HepG2 (cell line): Measurements from ENCODE around the gene DAZL. TPM values are rescaled to one million over a fixed set of nuclear protein-coding genes. Genes with fewer than 3 reads are reported as not detected.

ENCODE experiments used
- ATAC-seq: fragments of 200-7000 bp; cut with Tn5 transposase; 3 replicates; pipeline ENCODE4 v1.9.1; 2020; ENCODE audit warnings: mild to moderate bottlenecking, moderate library complexity
- BruUV-seq: library from RNA; stranded (reverse); fragments of 400-500 nt; replicated peaks from 2 replicates; lab custom pipeline; 2021; lab: Mats Ljungman, UMichigan
- CTCF ChIA-PET: fragments of 300-600 bp; formaldehyde crosslinking; extraction: SDS; loops from one replicate; lab custom pipeline; 2021; ENCODE audit warnings: low total read pairs, inconsistent platforms, low intra/inter-chr PET ratio; lab: Yijun Ruan, JAX
- POLR2A ChIA-PET: fragments of 350-600 bp; sonication (Branson Sonifier 250); formaldehyde crosslinking; loops from one replicate; lab custom pipeline; 2020; ENCODE audit warnings: antibody characterized with exemption, inconsistent platforms; lab: Yijun Ruan, JAX
- DNase-seq: peaks from one replicate; pipeline ENCODE4 v3.0.0-alpha.2; 2015; ENCODE audit warnings: low spot score
- FAIRE-seq: peaks from 3 replicates; lab custom pipeline; 2011; peaks lifted over from hg19 to GRCh38; lab: Jason Lieb, UNC
- H2AFZ ChIP-seq: one replicate; pipeline ENCODE4 v1.6.1; 2011; ENCODE audit warnings: low read length, inconsistent platforms
- H3K27ac ChIP-seq: fragments of 300-600 bp; 3 replicates; pipeline ENCODE4 v1.8.0; 2011; ENCODE audit warnings: mixed run types, mild to moderate bottlenecking, mixed read lengths, low read length, inconsistent platforms; ENCODE audit not compliant: insufficient read depth; ENCODE audit errors: extremely low read length
- H3K27me3 ChIP-seq, 2 experiments: fragments of 200-600 bp in 1 of 2; 2 replicates in 1 of 2; 3 replicates in 1 of 2; pipeline versions ENCODE4 v1.6.0 to v1.8.0; 2011; ENCODE audit warnings: low read length in 2 of 2, mild to moderate bottlenecking in 2 of 2, moderate library complexity in 2 of 2, inconsistent platforms in 1 of 2; ENCODE audit not compliant: insufficient read depth in 2 of 2, control insufficient read depth in 1 of 2
- H3K36me3 ChIP-seq, 2 experiments: fragments of 200-600 bp in 1 of 2; replicated peaks in 1 of 2; 2 replicates in 1 of 2; 3 replicates in 1 of 2; pipeline versions ENCODE4 v1.5.1 to v1.8.0; 2011; ENCODE audit warnings: low read length in 2 of 2, inconsistent platforms in 1 of 2; ENCODE audit not compliant: insufficient read depth in 2 of 2, control insufficient read depth in 1 of 2
- H3K4me1 ChIP-seq: 2 replicates; pipeline ENCODE4 v1.5.1; 2012; ENCODE audit warnings: low read length, inconsistent platforms; ENCODE audit not compliant: insufficient read depth
- H3K4me2 ChIP-seq: 2 replicates; pipeline ENCODE4 v1.6.0; 2011; ENCODE audit warnings: low read depth, low read length, inconsistent platforms
- H3K4me3 ChIP-seq, 3 experiments: fragments of 200-600 bp in 1 of 3; sonication (generic), shearing (Covaris generic) in 1 of 3; replicated peaks in 1 of 3; 2 replicates each; pipeline ENCODE4 v1.5.1; 2011 to 2016; ENCODE audit warnings: low read length in 3 of 3, inconsistent platforms in 2 of 3, low read depth in 2 of 3, mild to moderate bottlenecking in 2 of 3, control low read depth in 1 of 3, mixed read lengths in 1 of 3; ENCODE audit not compliant: insufficient read depth in 1 of 3
- H3K79me2 ChIP-seq: one replicate; pipeline ENCODE4 v1.6.1; 2011; ENCODE audit warnings: low read length, inconsistent platforms; ENCODE audit not compliant: insufficient read depth
- H3K9ac ChIP-seq: 2 replicates; pipeline ENCODE4 v1.6.0; 2011; ENCODE audit warnings: mild to moderate bottlenecking, low read depth, low read length, inconsistent platforms; ENCODE audit not compliant: insufficient read depth
- H3K9me3 ChIP-seq: 2 replicates; pipeline ENCODE4 v1.5.1; 2012; ENCODE audit warnings: mild to moderate bottlenecking, low read length
- H4K20me1 ChIP-seq: 2 replicates; pipeline ENCODE4 v1.6.0; 2011; ENCODE audit warnings: inconsistent platforms, mild to moderate bottlenecking, low read length, moderate library complexity; ENCODE audit not compliant: insufficient read depth
- AGO1 ChIP-seq: fragments of 200-400 bp; formaldehyde crosslinking; IDR thresholded peaks from 2 replicates; pipeline ENCODE4 v1.6.1; 2017; ENCODE audit warnings: mild to moderate bottlenecking, low read depth, low read length, moderate library complexity; ENCODE audit not compliant: poor library complexity, severe bottlenecking
- ATF7-NPFF ChIP-seq: sonication (generic); formaldehyde crosslinking; IDR thresholded peaks from 2 replicates; pipeline ENCODE4 v1.8.1; 2023; ENCODE audit warnings: mild to moderate bottlenecking, low read depth, missing genetic modification reagents, moderate library complexity
- HDAC6 ChIP-seq: fragments of 200-600 bp; sonication (generic); IDR thresholded peaks from 2 replicates; pipeline ENCODE4 v1.7.0; 2017; ENCODE audit warnings: mild to moderate bottlenecking, antibody characterized with exemption, low read length, low read depth
- HNF4A ChIP-seq: sonication (generic); formaldehyde crosslinking; IDR thresholded peaks from 2 replicates; pipeline ENCODE4 v1.4.0; 2020; ENCODE audit warnings: missing genetic modification reagents
- RARA ChIP-seq: IDR thresholded peaks from 2 replicates; pipeline ENCODE4 v1.6.1; 2016; ENCODE audit warnings: missing genetic modification reagents, missing compliant biosample characterization
- REL ChIP-seq: sonication (generic); formaldehyde crosslinking; conservative IDR thresholded peaks from 2 replicates; pipeline ENCODE4 v1.8.0; 2022; ENCODE audit warnings: mild to moderate bottlenecking, missing genetic modification reagents, moderate library complexity
- RFXANK ChIP-seq: IDR thresholded peaks from 2 replicates; pipeline ENCODE4 v1.6.1; 2016
- SIN3A ChIP-seq: IDR thresholded peaks from 2 replicates; pipeline ENCODE4 v1.6.1; 2011; ENCODE audit warnings: low read depth, mild to moderate bottlenecking, control low read depth, low read length, borderline replicate concordance
- ZHX2 ChIP-seq, 2 experiments: sonication (generic) in 1 of 2; formaldehyde crosslinking in 1 of 2; IDR thresholded peaks; 2 replicates each; pipeline versions ENCODE4 v1.6.1 to v1.9.0; 2014 to 2022; ENCODE audit warnings: antibody characterized with exemption in 1 of 2, borderline replicate concordance in 1 of 2, inconsistent platforms in 1 of 2, low read depth in 1 of 2, missing genetic modification reagents in 1 of 2
- ZNF652 ChIP-seq: IDR thresholded peaks from 2 replicates; pipeline ENCODE4 v1.6.1; 2016; ENCODE audit warnings: low read depth, borderline replicate concordance
- WGBS: methylation state at CpG from one replicate; pipeline ENCODE4 v1.1.6; 2017; ENCODE audit warnings: low lambda C conversion rate; 5-methylcytosine and 5-hydroxymethylcytosine counted together
- in situ Hi-C: cut with HindIII; loops from 2 replicates; pipeline ENCODE4 v1.10.0; 2017; ENCODE audit warnings: low pct_unique_long_range_greater_than_20kb; ENCODE audit not compliant: extremely low pct_ligation_motif_present
- intact Hi-C: fragments of 100-400 bp; cut with micrococcal nuclease; formaldehyde crosslinking; loops from one replicate; pipeline ENCODE4 v1.10.0; 2022; ENCODE audit not compliant: unreplicated experiment
- polyA plus RNA-seq, 8 experiments: library from polyadenylated mRNA; depleted of rRNA in 3 of 8; stranded (reverse) in 7 of 8; unstranded in 1 of 8; fragments of >200 nt; fragmentation: Illumina TruSeq in 4 of 8; extraction: Trizol in 4 of 8; gene quantifications; 2 replicates each; pipeline versions ENCODE4 v1.2.1 to v1.2.3, GENCODE V29; 2011 to 2016; ENCODE audit warnings: low read depth in 4 of 8, missing spikeins in 1 of 8, mixed read lengths in 1 of 8; ENCODE audit not compliant: insufficient read depth in 1 of 8
- total RNA-seq, 5 experiments: library from RNA; depleted of rRNA; stranded (reverse); fragments of >200 nt; fragmentation: Illumina TruSeq; extraction: Trizol; gene quantifications; 2 replicates each; pipeline ENCODE4 v1.2.3, GENCODE V29; 2016; ENCODE audit warnings: low read depth in 1 of 5
- TF ChIP-seq, protein P1 (sequence below): fragments of 450-650 bp; IDR thresholded peaks from 2 replicates; pipeline ENCODE4 v1.6.1; 2017

DAZL gene
- total and polyA plus RNA-seq, 2 of the 13 experiments (the other 11 are each of a cell fraction or from before 2014, with no cell fraction given): not detected

GRCh38 chr3:16568532-16568931 lies 36.7 kb downstream of the DAZL start:
- Histone ChIP-seq H4K20me1 (no peaks in the 10 kb centered on the region), H3K9ac (no peak overlapping the region), H3K79me2 (no peaks in the 10 kb centered on the region), H3K9me3 (no peaks in the 10 kb centered on the region), H2AFZ (no peak overlapping the region), H3K4me3 (no peak overlapping the region), H3K36me3 (no peaks in the 10 kb centered on the region), H3K4me1 (0 out of 2 replicates have a peak, but pooled peaks cover 5% of the 10 kb centered on the region), H3K27me3 (no peaks in the 10 kb centered on the region), H3K27ac (no peak overlapping the region), H3K4me2 (no peak overlapping the region)
- 21% methylated on average over 2 of the region's 2 CpGs for WGBS
- intact Hi-C loops: no loop called here
- TF ChIP-seq AGO1 (no peak), HDAC6 (no peak), SIN3A (no peak), RARA (peak; percentile 83), ZNF652 (peak; percentile 83; the same call in 1 of the 2 replicates), HNF4A (CRISPR knock-in tag) (peak; percentile 29; the same call in 1 of the 2 replicates)
- TF ChIP-seq, protein P1, sequence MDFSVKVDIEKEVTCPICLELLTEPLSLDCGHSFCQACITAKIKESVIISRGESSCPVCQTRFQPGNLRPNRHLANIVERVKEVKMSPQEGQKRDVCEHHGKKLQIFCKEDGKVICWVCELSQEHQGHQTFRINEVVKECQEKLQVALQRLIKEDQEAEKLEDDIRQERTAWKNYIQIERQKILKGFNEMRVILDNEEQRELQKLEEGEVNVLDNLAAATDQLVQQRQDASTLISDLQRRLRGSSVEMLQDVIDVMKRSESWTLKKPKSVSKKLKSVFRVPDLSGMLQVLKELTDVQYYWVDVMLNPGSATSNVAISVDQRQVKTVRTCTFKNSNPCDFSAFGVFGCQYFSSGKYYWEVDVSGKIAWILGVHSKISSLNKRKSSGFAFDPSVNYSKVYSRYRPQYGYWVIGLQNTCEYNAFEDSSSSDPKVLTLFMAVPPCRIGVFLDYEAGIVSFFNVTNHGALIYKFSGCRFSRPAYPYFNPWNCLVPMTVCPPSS: no peak
- DNase-seq (no peak), ATAC-seq (peak; percentile 57; the same call in 1 of the 3 replicates), FAIRE-seq (no peak)
- CTCF ChIA-PET: no interaction called here
- in situ Hi-C loops: no loop called here
- BruUV-seq: no TSS peak
- POLR2A ChIA-PET: no interaction called here

- POLR2A ChIA-PET: no interaction called here
- intact Hi-C loops: no loop called here
- no peak for DNase-seq
- no peak overlapping the region for H3K4me3 ChIP-seq
- BruUV-seq: no TSS peak
- H3K4me2 ChIP-seq: no peak overlapping the region
- H4K20me1 ChIP-seq: no peaks in the 10 kb centered on the region
- 0 out of 2 replicates have a peak, but pooled peaks cover 5% of the 10 kb centered on the region for H3K4me1 ChIP-seq
- no peaks in the 10 kb centered on the region for H3K36me3 ChIP-seq
- no peaks in the 10 kb centered on the region for H3K79me2 ChIP-seq
- no peak overlapping the region for H3K9ac ChIP-seq
- no peaks in the 10 kb centered on the region for H3K27me3 ChIP-seq
- in situ Hi-C loops: no loop called here
- CTCF ChIA-PET: no interaction called here
- H2AFZ ChIP-seq: no peak overlapping the region
- no peak for ATAC-seq
- FAIRE-seq: no peak
- peaks cover 4% of the 10 kb centered on the region; the same call in 1 of the 2 replicates for H3K9me3 ChIP-seq
- WGBS: 2% methylated on average over 2 of the region's 2 CpGs
- no peak overlapping the region for H3K27ac ChIP-seq
- no peak for TF ChIP-seq RFXANK
- TF ChIP-seq REL (CRISPR knock-in tag): no peak
- no peak for TF ChIP-seq ATF7-NPFF
- TF ChIP-seq ZHX2 (IDR thresholded peaks at IDR 0.05; ENCODE audit: low read depth): no peak
- TF ChIP-seq ZHX2 (CRISPR knock-in tag; IDR thresholded peaks at IDR 0.05; ENCODE audit: borderline replicate concordance): no peak
Observed at GRCh38 chr3:16568115-16568514, 37.1 kb downstream of the DAZL start.
